Caco-2 (cell line): Measurements from ENCODE around the gene TMEM37. TPM values are rescaled to one million over a fixed set of nuclear protein-coding genes. Genes with fewer than 3 reads are reported as not detected.

Experiments
- BruUV-seq: library from RNA; stranded (reverse); fragments of 400-500 nt; replicated peaks from 2 replicates; lab custom pipeline; 2021; lab: Mats Ljungman, UMichigan
- CTCF ChIA-PET: fragments of 300-600 bp; sonication (Branson Sonifier 250); formaldehyde crosslinking; loops from one replicate; lab custom pipeline; 2022; ENCODE audit warnings: antibody characterized with exemption; lab: Charles Lee
- POLR2A ChIA-PET: fragments of 300-600 bp; sonication (Branson Sonifier 250); formaldehyde crosslinking; loops from one replicate; lab custom pipeline; 2022; ENCODE audit warnings: antibody characterized with exemption; lab: Charles Lee
- DNase-seq, 2 experiments: peaks; one replicate each; pipeline versions ENCODE4 v3.0.0 to v3.0.0-alpha.2; 2020 to 2022
- H3K27me3 ChIP-seq: replicated peaks from 2 replicates; pipeline ENCODE4 v1.6.0; 2011; ENCODE audit warnings: low read length; ENCODE audit not compliant: control insufficient read depth, insufficient read depth
- H3K36me3 ChIP-seq: 2 replicates; pipeline ENCODE4 v1.5.1; 2011; ENCODE audit warnings: low read length; ENCODE audit not compliant: control insufficient read depth, insufficient read depth
- H3K4me1 ChIP-seq: fragments of 250-450 bp; sonication (Bioruptor Pico); 2 replicates; pipeline ENCODE4 v1.5.1; 2020; ENCODE audit warnings: mild to moderate bottlenecking
- H3K4me3 ChIP-seq: 2 replicates; pipeline ENCODE4 v1.5.1; 2011; ENCODE audit warnings: low read depth, mild to moderate bottlenecking, control low read depth, low read length
- H3K9me3 ChIP-seq: fragments of 250-450 bp; sonication (Bioruptor Pico); 2 replicates; pipeline ENCODE4 v1.5.1; 2020; ENCODE audit warnings: mild to moderate bottlenecking, moderate library complexity
- H3K27ac Mint-ChIP-seq: one replicate; pipeline ENCODE4 v1.8.0; 2022; ENCODE audit warnings: mixed read lengths; ENCODE audit not compliant: unreplicated experiment
- H3K27me3 Mint-ChIP-seq: one replicate; pipeline ENCODE4 v1.8.0; 2022; ENCODE audit warnings: mixed read lengths; ENCODE audit not compliant: insufficient read depth, unreplicated experiment
- H3K36me3 Mint-ChIP-seq: one replicate; pipeline ENCODE4 v1.8.0; 2022; ENCODE audit warnings: mild to moderate bottlenecking, mixed read lengths; ENCODE audit not compliant: insufficient read depth, unreplicated experiment
- H3K4me1 Mint-ChIP-seq: one replicate; pipeline ENCODE4 v1.8.0; 2022; ENCODE audit warnings: low read depth, mixed read lengths; ENCODE audit not compliant: unreplicated experiment
- H3K4me3 Mint-ChIP-seq: one replicate; pipeline ENCODE4 v1.8.0; 2022; ENCODE audit warnings: mild to moderate bottlenecking, moderate library complexity, mixed read lengths; ENCODE audit not compliant: unreplicated experiment
- H3K9me3 Mint-ChIP-seq: one replicate; pipeline ENCODE4 v1.8.0; 2022; ENCODE audit warnings: mixed read lengths; ENCODE audit not compliant: unreplicated experiment
- intact Hi-C: fragments of 100-400 bp; cut with micrococcal nuclease; formaldehyde crosslinking; loops from one replicate; pipeline ENCODE4 v1.10.0; 2022; ENCODE audit not compliant: unreplicated experiment
- total RNA-seq: library from RNA; stranded (reverse); gene quantifications from 2 replicates; pipeline ENCODE4 v1.2.3, GENCODE V29; 2022
- TF ChIP-seq, protein P1 (sequence below), 2 experiments: fragments of 200-600 bp in 1 of 2; IDR thresholded peaks; 1 replicate in 1 of 2; 2 replicates in 1 of 2; pipeline versions ENCODE4 v1.5.1 to v1.8.0; 2011 to 2022; ENCODE audit warnings: antibody characterized with exemption in 1 of 2, control low read depth in 1 of 2, inconsistent platforms in 1 of 2, low read depth in 1 of 2, low read length in 1 of 2, mild to moderate bottlenecking in 1 of 2, moderate library complexity in 1 of 2; ENCODE audit not compliant: insufficient read depth in 1 of 2, severe bottlenecking in 1 of 2, unreplicated experiment in 1 of 2

Gene TMEM37
- total RNA-seq, 1 experiment from 2014 or later: 15.8 TPM

DNA sequence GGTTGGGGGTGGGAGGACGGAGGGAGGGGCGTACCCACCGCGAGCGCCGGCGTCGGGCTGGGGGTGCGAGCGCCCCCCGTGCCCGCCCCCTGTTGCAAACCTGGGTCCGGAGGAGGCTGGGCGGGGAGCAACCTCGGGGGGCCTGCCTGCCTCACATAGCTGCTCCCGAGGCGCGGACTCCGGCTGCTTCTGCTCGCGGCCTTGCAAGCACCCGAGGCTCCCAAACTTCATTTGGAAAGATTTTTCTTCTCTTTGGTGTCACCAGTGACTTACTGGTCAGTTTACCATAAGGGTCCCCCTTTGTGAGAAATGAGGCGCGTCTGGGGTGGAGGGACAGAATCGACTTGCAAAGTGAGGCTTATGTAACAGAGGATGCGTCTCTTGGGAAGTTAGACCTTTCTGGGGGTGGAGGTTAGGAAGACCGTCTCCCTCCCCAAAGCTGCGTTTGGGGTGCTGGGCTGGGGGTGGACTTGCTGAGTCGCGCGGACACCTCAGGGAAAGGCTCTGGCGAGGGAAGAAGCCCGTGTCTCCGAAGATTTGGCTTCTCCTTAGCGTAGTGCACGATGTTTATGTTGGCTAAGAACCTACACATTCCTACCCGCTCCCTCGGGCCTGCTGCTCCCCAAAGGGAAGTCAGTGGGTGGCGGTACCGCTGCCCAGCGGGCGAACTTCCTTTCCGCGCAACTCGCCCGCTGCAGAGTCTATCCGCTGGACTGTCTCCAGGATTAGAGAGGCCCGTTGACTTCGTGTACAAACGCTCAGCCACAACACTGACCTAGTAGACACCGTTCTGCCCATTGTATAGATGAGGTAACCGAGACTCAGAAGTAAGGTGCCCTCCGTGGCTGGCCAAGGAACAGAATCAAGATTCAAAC is 559 bp downstream of the TMEM37 start:
- Histone ChIP-seq H3K4me3 (peak overlapping the region; percentile 63), H3K9me3 (no peaks in the 10 kb centered on the region), H3K27me3 (no peaks in the 10 kb centered on the region), H3K36me3 (peaks cover 2% of the 10 kb centered on the region; the same call in 1 of the 2 replicates), H3K4me1 (peaks cover 72% of the 10 kb centered on the region)
- intact Hi-C loops: loop anchor here (5.0 kb wide), 1 partner anchor 65 kb away; the partner anchor contains the start of genes C2orf76 and DBI
- H3K36me3 Mint-ChIP-seq: peaks cover 3% of the 10 kb centered on the region
- POLR2A ChIA-PET: interaction anchor here (0.6 to 0.9 kb wide), 4 partner anchors 12 to 55 kb away, joined by 3 to 5 read pairs (median 5); no protein-coding TSS in a partner anchor
- no peak for DNase-seq
- H3K27ac Mint-ChIP-seq: peak overlapping the region; percentile 16
- peak overlapping the region; percentile 78 for H3K4me3 Mint-ChIP-seq
- BruUV-seq: TSS peak; percentile 59
- H3K27me3 Mint-ChIP-seq: no peaks in the 10 kb centered on the region
- CTCF ChIA-PET: interaction anchor here (0.8 to 1.3 kb wide), 2 partner anchors 40 to 44 kb away, joined by 3 to 5 read pairs; no protein-coding TSS in a partner anchor
- TF ChIP-seq, protein P1, sequence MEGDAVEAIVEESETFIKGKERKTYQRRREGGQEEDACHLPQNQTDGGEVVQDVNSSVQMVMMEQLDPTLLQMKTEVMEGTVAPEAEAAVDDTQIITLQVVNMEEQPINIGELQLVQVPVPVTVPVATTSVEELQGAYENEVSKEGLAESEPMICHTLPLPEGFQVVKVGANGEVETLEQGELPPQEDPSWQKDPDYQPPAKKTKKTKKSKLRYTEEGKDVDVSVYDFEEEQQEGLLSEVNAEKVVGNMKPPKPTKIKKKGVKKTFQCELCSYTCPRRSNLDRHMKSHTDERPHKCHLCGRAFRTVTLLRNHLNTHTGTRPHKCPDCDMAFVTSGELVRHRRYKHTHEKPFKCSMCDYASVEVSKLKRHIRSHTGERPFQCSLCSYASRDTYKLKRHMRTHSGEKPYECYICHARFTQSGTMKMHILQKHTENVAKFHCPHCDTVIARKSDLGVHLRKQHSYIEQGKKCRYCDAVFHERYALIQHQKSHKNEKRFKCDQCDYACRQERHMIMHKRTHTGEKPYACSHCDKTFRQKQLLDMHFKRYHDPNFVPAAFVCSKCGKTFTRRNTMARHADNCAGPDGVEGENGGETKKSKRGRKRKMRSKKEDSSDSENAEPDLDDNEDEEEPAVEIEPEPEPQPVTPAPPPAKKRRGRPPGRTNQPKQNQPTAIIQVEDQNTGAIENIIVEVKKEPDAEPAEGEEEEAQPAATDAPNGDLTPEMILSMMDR (IDR thresholded peaks at IDR 0.05; ENCODE audit: insufficient read depth in 1 of 2, low read depth in 1 of 2, low read length in 1 of 2, severe bottlenecking in 1 of 2, unreplicated experiment in 1 of 2): no peak
- H3K4me1 Mint-ChIP-seq: peaks cover 46% of the 10 kb centered on the region
- H3K9me3 Mint-ChIP-seq: no peaks in the 10 kb centered on the region

DNA sequence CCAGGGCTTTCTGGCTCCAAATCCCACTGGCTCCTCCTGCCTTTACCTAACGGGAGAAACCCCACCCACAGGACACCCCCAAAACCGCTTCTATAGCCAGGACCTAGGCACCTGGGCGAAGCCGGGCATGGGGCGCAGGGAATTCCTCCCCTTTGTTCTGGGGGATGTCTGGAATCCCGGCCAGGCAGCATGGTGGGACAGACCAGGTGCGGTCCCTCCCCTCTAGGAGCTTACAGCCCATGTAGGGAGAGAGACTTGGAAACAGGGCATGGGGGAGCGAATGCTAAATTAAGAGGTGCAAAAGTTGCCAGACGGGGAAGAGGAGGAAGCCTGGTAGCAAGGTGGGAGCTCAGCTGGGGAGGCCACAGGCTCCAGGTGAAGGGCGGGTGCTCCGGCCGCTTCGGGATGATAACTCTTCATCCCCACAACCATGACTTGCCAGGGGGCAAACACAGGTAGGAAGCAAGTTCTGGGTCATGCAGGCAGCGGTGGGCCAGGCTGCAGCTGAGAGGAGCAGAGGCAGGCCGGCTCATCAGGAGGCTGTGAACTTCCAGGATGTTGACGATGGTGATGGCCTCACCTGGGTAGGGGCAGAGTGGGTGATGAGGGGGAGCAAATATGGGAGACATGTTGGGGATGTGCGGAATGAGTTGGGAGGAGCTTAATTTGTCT is 1.3 kb downstream of the TMEM37 start:
- H3K4me3 ChIP-seq: no peak overlapping the region
- Mint-ChIP-seq H3K36me3 (peaks cover 9% of the 10 kb centered on the region), H3K4me3 (peak overlapping the region; percentile 78), H3K27me3 (no peaks in the 10 kb centered on the region), H3K27ac (peak overlapping the region; percentile 16), H3K9me3 (no peaks in the 10 kb centered on the region), H3K4me1 (peaks cover 41% of the 10 kb centered on the region)
- H3K27me3 ChIP-seq: no peaks in the 10 kb centered on the region
- no peaks in the 10 kb centered on the region for H3K9me3 ChIP-seq
- intact Hi-C loops: loop anchor here (5.0 kb wide), 1 partner anchor 66 kb away; the partner anchor contains the start of genes C2orf76 and DBI
- POLR2A ChIA-PET: no interaction called here
- BruUV-seq: no TSS peak
- H3K4me1 ChIP-seq: peaks cover 74% of the 10 kb centered on the region
- H3K36me3 ChIP-seq: peaks cover 2% of the 10 kb centered on the region; the same call in 1 of the 2 replicates
- TF ChIP-seq, protein P1 (IDR thresholded peaks at IDR 0.05; ENCODE audit: insufficient read depth in 1 of 2, low read depth in 1 of 2, low read length in 1 of 2, severe bottlenecking in 1 of 2, unreplicated experiment in 1 of 2): no peak
- CTCF ChIA-PET: no interaction called here
- DNase-seq: no peak
